Endothelial cell of umbilical vein (primary cell): ENCODE data around the gene PCGF1. TPM values are rescaled to one million over a fixed set of nuclear protein-coding genes. Genes with fewer than 3 reads are reported as not detected.

ENCODE experiments used
- BruUV-seq: library from RNA; stranded (reverse); fragments of 400-500 nt; replicated peaks from 2 replicates; lab custom pipeline; 2021; lab: Mats Ljungman, UMichigan
- CTCF ChIA-PET: fragments of 300-600, 350-600 bp; sonication (Branson Sonifier 250); formaldehyde crosslinking; loops from one replicate; lab custom pipeline; 2021; ENCODE audit warnings: antibody characterized with exemption, inconsistent platforms; lab: Charles Lee
- POLR2A ChIA-PET: fragments of 300-600, 350-600 bp; sonication (Branson Sonifier 250); formaldehyde crosslinking; loops from one replicate; lab custom pipeline; 2021; ENCODE audit warnings: antibody characterized with exemption, inconsistent platforms; lab: Charles Lee
- DNase-seq: peaks from one replicate; pipeline ENCODE4 v3.0.0-alpha.2; 2011; ENCODE audit warnings: low read depth, low spot score
- FAIRE-seq: peaks from 2 replicates; lab custom pipeline; 2011; peaks lifted over from hg19 to GRCh38; lab: Jason Lieb, UNC
- H2AFZ ChIP-seq: 2 replicates; pipeline ENCODE4 v1.6.0; 2012; ENCODE audit warnings: low read depth, low read length, control low read depth, inconsistent platforms
- H3K27ac ChIP-seq: 2 replicates; pipeline ENCODE4 v1.5.1; 2011; ENCODE audit warnings: low read depth, mild to moderate bottlenecking, control low read depth, low read length, moderate library complexity; ENCODE audit not compliant: insufficient read depth
- H3K27me3 ChIP-seq, 2 experiments: 2 replicates each; pipeline versions ENCODE4 v1.6.0 to v1.6.1; 2011; ENCODE audit warnings: low read length in 2 of 2, mixed read lengths in 1 of 2; ENCODE audit not compliant: control insufficient read depth in 2 of 2, insufficient read depth in 2 of 2
- H3K36me3 ChIP-seq, 2 experiments: 2 replicates in 1 of 2; 3 replicates in 1 of 2; pipeline ENCODE4 v1.5.1; 2011; ENCODE audit warnings: low read length in 2 of 2, mild to moderate bottlenecking in 1 of 2, moderate library complexity in 1 of 2; ENCODE audit not compliant: control insufficient read depth in 2 of 2, insufficient read depth in 2 of 2; ENCODE audit errors: extremely low read depth in 1 of 2
- H3K4me1 ChIP-seq: 3 replicates; pipeline ENCODE4 v1.5.1; 2011; ENCODE audit warnings: mild to moderate bottlenecking, low read length; ENCODE audit not compliant: control insufficient read depth, insufficient read depth; ENCODE audit errors: extremely low read depth
- H3K4me2 ChIP-seq: 2 replicates; pipeline ENCODE4 v1.6.1; 2011; ENCODE audit warnings: low read length, control low read depth, mixed read lengths; ENCODE audit not compliant: insufficient read depth
- H3K4me3 ChIP-seq, 3 experiments: fragments of 200-600 bp in 1 of 3; sonication (generic), shearing (Covaris generic) in 1 of 3; replicated peaks in 1 of 3; 2 replicates each; pipeline ENCODE4 v1.5.1; 2011 to 2016; ENCODE audit warnings: control low read depth in 3 of 3, low read length in 3 of 3, mild to moderate bottlenecking in 2 of 3, inconsistent platforms in 1 of 3, low read depth in 1 of 3, moderate library complexity in 1 of 3; ENCODE audit not compliant: insufficient read depth in 1 of 3
- H3K79me2 ChIP-seq: 2 replicates; pipeline ENCODE4 v1.6.0; 2012; ENCODE audit warnings: low read length, inconsistent platforms; ENCODE audit not compliant: control insufficient read depth, insufficient read depth
- H3K9ac ChIP-seq: replicated peaks from 2 replicates; pipeline ENCODE3; 2011; ENCODE audit warnings: low read length, control low read depth; ENCODE audit not compliant: insufficient read depth; ENCODE audit errors: extremely low read depth
- H3K9me1 ChIP-seq: replicated peaks from 3 replicates; pipeline ENCODE4 v1.6.0; 2011; ENCODE audit warnings: mild to moderate bottlenecking, low read length; ENCODE audit not compliant: control insufficient read depth, insufficient read depth; ENCODE audit errors: extremely low read depth
- H3K9me3 ChIP-seq: replicated peaks from 2 replicates; pipeline ENCODE4 v1.5.1; 2012; ENCODE audit warnings: low read length, inconsistent platforms; ENCODE audit not compliant: control insufficient read depth, insufficient read depth
- H4K20me1 ChIP-seq: replicated peaks from 2 replicates; pipeline ENCODE3; 2011; ENCODE audit warnings: mild to moderate bottlenecking, low read length; ENCODE audit not compliant: control insufficient read depth, insufficient read depth; ENCODE audit errors: extremely low read depth
- CTCF ChIP-seq, 2 donors: IDR thresholded peaks; 1 replicate in 1 of 2; 2 replicates in 1 of 2; pipeline ENCODE4 v1.5.1; 2011; ENCODE audit warnings: low read length in 2 of 2, mild to moderate bottlenecking in 2 of 2, moderate library complexity in 2 of 2, control low read depth in 1 of 2, inconsistent platforms in 1 of 2, low read depth in 1 of 2; ENCODE audit not compliant: insufficient read depth in 1 of 2; ENCODE audit errors: extremely low read depth in 1 of 2
- EZH2 ChIP-seq: IDR thresholded peaks from 2 replicates; pipeline ENCODE4 v1.6.1; 2012; ENCODE audit warnings: borderline replicate concordance, low read depth, mild to moderate bottlenecking, moderate library complexity, low read length, inconsistent platforms; ENCODE audit not compliant: severe bottlenecking
- GATA2 ChIP-seq: IDR thresholded peaks from 2 replicates; pipeline ENCODE4 v1.7.0; 2011; ENCODE audit warnings: low read depth, mild to moderate bottlenecking, moderate library complexity, mixed read lengths, low read length; ENCODE audit not compliant: insufficient read length, insufficient read depth
- JUN ChIP-seq: IDR thresholded peaks from 2 replicates; pipeline ENCODE4 v1.6.1; 2011; ENCODE audit warnings: borderline replicate concordance, low read depth; ENCODE audit not compliant: insufficient read length, insufficient read depth
- MAX ChIP-seq: IDR thresholded peaks from 2 replicates; pipeline ENCODE4 v1.6.1; 2011; ENCODE audit not compliant: insufficient read depth, insufficient read length
- POLR2AphosphoS5 ChIP-seq: IDR thresholded peaks from 2 replicates; pipeline ENCODE4 v1.6.1; 2012; ENCODE audit warnings: low read depth, mild to moderate bottlenecking, control low read depth, low read length, moderate library complexity; ENCODE audit not compliant: insufficient read depth
- dilution Hi-C: fragments of 300-500 bp; cut with MboI; formaldehyde crosslinking; loops from one replicate; pipeline ENCODE4 v1.15.0; 2019; ENCODE audit warnings: low sequenced_read_pairs; ENCODE audit not compliant: extremely low pct_ligation_motif_present
- intact Hi-C: fragments of 100-400 bp; cut with micrococcal nuclease; formaldehyde crosslinking; loops from one replicate; pipeline ENCODE4 v1.10.0; 2022
- polyA plus RNA-seq, 4 experiments: library from polyadenylated mRNA; depleted of rRNA in 3 of 4; stranded (reverse) in 3 of 4; unstranded in 1 of 4; fragments of >200 nt; gene quantifications; 2 replicates each; pipeline versions ENCODE4 v1.2.1 to v1.2.3, GENCODE V29; 2011 to 2012; ENCODE audit warnings: missing spikeins in 1 of 4
- total RNA-seq: library from RNA; stranded (reverse); gene quantifications from 2 replicates; pipeline ENCODE4 v1.2.3, GENCODE V29; 2021

Gene PCGF1
- total and polyA plus RNA-seq, 2 donors (not counting 3 experiments of a cell fraction or from before 2014, with no cell fraction given) = 17.4 to 19.2 TPM

- no TSS peak for BruUV-seq
- Histone ChIP-seq H3K4me3 (no peak overlapping the region), H4K20me1 (no peaks in the 10 kb centered on the region), H2AFZ (no peak overlapping the region), H3K9me3 (no peaks in the 10 kb centered on the region), H3K9me1 (no peaks in the 10 kb centered on the region), H3K36me3 (peaks cover 6 to 16% of the 10 kb centered on the region in 2 experiments), H3K4me2 (no peak overlapping the region), H3K9ac (no peak overlapping the region), H3K4me1 (peaks cover 20% of the 10 kb centered on the region), H3K79me2 (peaks cover 19% of the 10 kb centered on the region), H3K27ac (no peak overlapping the region), H3K27me3 (peaks cover 4 to 5% of the 10 kb centered on the region in 2 experiments)
- CTCF ChIA-PET = interaction anchor here (1.1 to 1.2 kb wide), 2 partner anchors 18 to 44 kb away, joined by 3 to 7 read pairs; partner anchors contain the start of genes CCDC142 and TTC31
- no peak for DNase-seq
- POLR2A ChIA-PET = interaction anchor here (0.9 kb wide), 1 partner anchor 23 kb away, joined by 4 read pairs; no protein-coding TSS in a partner anchor
- intact Hi-C loops (no loop called here), dilution Hi-C loops (no loop called here)
- no peak for FAIRE-seq
- TF ChIP-seq JUN (no peak), EZH2 (no peak), POLR2AphosphoS5 (no peak), CTCF (IDR thresholded peaks at IDR 0.05; ENCODE audit: extremely low read depth in 1 of 2, insufficient read depth in 1 of 2, low read depth in 1 of 2, low read length in 2 of 2) (no peak), GATA2 (no peak), MAX (no peak)
These were observed 19.2 kb upstream of the PCGF1 start for GRCh38 chr2:74526649-74527230.
